Measurements from ENCODE around the gene TARS1.

The TARS1 gene

DNA sequence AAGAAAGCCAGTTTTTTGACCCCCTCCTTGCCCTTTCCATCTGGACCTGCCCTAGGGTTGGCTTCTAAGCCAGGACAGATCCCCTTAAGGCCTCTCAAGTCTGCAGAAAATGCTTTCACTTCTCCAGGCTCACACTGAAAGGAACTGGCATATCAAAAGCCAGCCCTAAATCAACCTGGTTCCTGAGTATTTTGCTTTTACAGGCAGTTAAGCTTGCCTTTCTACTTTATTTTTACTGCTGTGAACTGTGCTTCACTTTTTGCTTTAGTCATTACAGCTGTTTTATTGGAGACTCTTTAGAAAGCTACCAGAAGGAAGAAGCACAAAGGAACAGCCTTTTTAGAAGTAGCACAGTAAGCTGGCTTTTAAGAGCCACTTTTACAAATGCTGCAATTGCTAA, 5.0 kb downstream of the TARS1 start:
- TF ChIP-seq FOXM1 (IDR thresholded peaks at IDR 0.05; ENCODE audit: borderline replicate concordance) (no peak), CTBP1 (IDR thresholded peaks at IDR 0.05; ENCODE audit: borderline replicate concordance) (no peak), LEF1 (IDR thresholded peaks at IDR 0.05; ENCODE audit: borderline replicate concordance) (no peak), ZNF384 (IDR thresholded peaks at IDR 0.05) (no peak), TARDBP (IDR thresholded peaks at IDR 0.05) (no peak), FOXA1 (IDR thresholded peaks at IDR 0.05) (no peak), PKNOX1 (IDR thresholded peaks at IDR 0.05) (no peak), FOXK2 (IDR thresholded peaks at IDR 0.05) (no peak), BHLHE40 (IDR thresholded peaks at IDR 0.05; ENCODE audit: borderline replicate concordance) (no peak), NFRKB (IDR thresholded peaks at IDR 0.05) (no peak), L3MBTL2 (conservative IDR thresholded peaks at IDR 0.05) (no peak), ARNT (IDR thresholded peaks at IDR 0.05) (no peak), SP1 (IDR thresholded peaks at IDR 0.05) (no peak), HDGF (IDR thresholded peaks at IDR 0.05; ENCODE audit: borderline replicate concordance) (no peak), SUZ12 (IDR thresholded peaks at IDR 0.05) (no peak), ELF4 (IDR thresholded peaks at IDR 0.05) (no peak)
- ChIA-PET CTCF (no interaction called here), POLR2A (no interaction called here)
- DNase-seq (ENCODE audit: extremely low spot score) = no peak

GRCh38 chr5:33448118-33448517, 7.4 kb downstream of the TARS1 start:
- TF ChIP-seq ELF4 (IDR thresholded peaks at IDR 0.05) (no peak), ZNF384 (IDR thresholded peaks at IDR 0.05) (no peak), HDGF (IDR thresholded peaks at IDR 0.05; ENCODE audit: borderline replicate concordance) (no peak), SP1 (IDR thresholded peaks at IDR 0.05) (no peak), BHLHE40 (IDR thresholded peaks at IDR 0.05; ENCODE audit: borderline replicate concordance) (no peak), FOXK2 (IDR thresholded peaks at IDR 0.05) (no peak), NFRKB (IDR thresholded peaks at IDR 0.05) (no peak)
- DNase-seq (ENCODE audit: extremely low spot score) = no peak
- POLR2A ChIA-PET = no interaction called here
- CTCF ChIA-PET = no interaction called here

DNA sequence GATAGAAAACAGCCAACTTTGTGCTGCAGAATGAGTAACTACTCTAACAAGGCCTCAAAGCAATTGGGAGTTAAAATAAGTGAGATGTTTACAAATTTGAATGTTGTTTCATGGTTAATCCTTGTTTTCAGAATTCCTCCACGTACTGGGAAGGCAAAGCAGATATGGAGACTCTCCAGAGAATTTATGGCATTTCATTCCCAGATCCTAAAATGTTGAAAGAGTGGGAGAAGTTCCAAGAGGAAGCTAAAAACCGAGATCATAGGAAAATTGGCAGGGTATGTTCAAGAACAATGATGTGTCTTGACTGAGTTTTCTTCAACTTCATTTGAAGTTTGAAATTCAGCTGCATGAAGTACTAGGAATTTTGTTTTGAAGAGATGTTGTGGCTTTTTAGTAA, 16.4 kb downstream of the TARS1 start:
- POLR2A ChIA-PET = no interaction called here
- DNase-seq (ENCODE audit: extremely low spot score) = no peak
- CTCF ChIA-PET = no interaction called here
- TF ChIP-seq NFRKB (IDR thresholded peaks at IDR 0.05) = no peak
- no peak for TF ChIP-seq ZNF384 (IDR thresholded peaks at IDR 0.05)
- TF ChIP-seq FOXA1 (IDR thresholded peaks at IDR 0.05) = no peak
- no peak for TF ChIP-seq ELF4 (IDR thresholded peaks at IDR 0.05)
- TF ChIP-seq TARDBP (IDR thresholded peaks at IDR 0.05) = no peak
- TF ChIP-seq FOXK2 (IDR thresholded peaks at IDR 0.05) = no peak
- TF ChIP-seq BHLHE40 (IDR thresholded peaks at IDR 0.05; ENCODE audit: borderline replicate concordance) = no peak
- no peak for TF ChIP-seq LEF1 (IDR thresholded peaks at IDR 0.05; ENCODE audit: borderline replicate concordance)

DNA sequence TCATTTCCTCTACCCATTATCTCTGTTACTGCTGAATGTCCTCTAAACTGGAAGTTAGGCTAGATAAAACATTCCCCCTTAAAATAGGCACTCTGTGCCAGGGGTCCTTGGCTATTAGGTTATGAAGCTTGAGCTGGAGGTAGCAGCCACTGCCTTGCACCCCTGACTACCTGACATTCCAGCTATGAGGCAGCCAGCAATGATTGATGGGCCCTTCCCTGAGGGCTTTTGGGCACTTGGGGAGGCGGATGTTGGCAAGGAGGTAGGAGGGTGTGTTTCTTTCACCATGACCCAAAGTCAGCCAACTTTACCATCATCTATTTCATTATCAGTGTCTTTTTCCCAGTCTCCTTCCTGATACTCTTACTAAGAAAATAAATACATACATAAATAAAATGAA, 17.1 kb downstream of the TARS1 start:
- CTCF ChIA-PET = interaction anchor here (0.7 kb wide), 1 partner anchor 477 kb away, joined by 4 read pairs; no protein-coding TSS in a partner anchor
- POLR2A ChIA-PET = no interaction called here
- no peak for TF ChIP-seq ARNT (IDR thresholded peaks at IDR 0.05)
- no peak for TF ChIP-seq NFRKB (IDR thresholded peaks at IDR 0.05)
- no peak for TF ChIP-seq LEF1 (IDR thresholded peaks at IDR 0.05; ENCODE audit: borderline replicate concordance)
- TF ChIP-seq SUZ12 (IDR thresholded peaks at IDR 0.05) = no peak
- no peak for TF ChIP-seq CTBP1 (IDR thresholded peaks at IDR 0.05; ENCODE audit: borderline replicate concordance)
- no peak for TF ChIP-seq FOXA1 (IDR thresholded peaks at IDR 0.05)
- no peak for TF ChIP-seq L3MBTL2 (conservative IDR thresholded peaks at IDR 0.05)
- TF ChIP-seq ELF4 (IDR thresholded peaks at IDR 0.05) = no peak
- no peak for TF ChIP-seq FOXK2 (IDR thresholded peaks at IDR 0.05)
- no peak for TF ChIP-seq PKNOX1 (IDR thresholded peaks at IDR 0.05)
- TF ChIP-seq TARDBP (IDR thresholded peaks at IDR 0.05) = no peak
- TF ChIP-seq BHLHE40 (IDR thresholded peaks at IDR 0.05; ENCODE audit: borderline replicate concordance) = no peak
- no peak for TF ChIP-seq HDGF (IDR thresholded peaks at IDR 0.05; ENCODE audit: borderline replicate concordance)
- TF ChIP-seq FOXM1 (IDR thresholded peaks at IDR 0.05; ENCODE audit: borderline replicate concordance) = no peak
- no peak for TF ChIP-seq SP1 (IDR thresholded peaks at IDR 0.05)
- no peak for TF ChIP-seq ZNF384 (IDR thresholded peaks at IDR 0.05)
- DNase-seq (ENCODE audit: extremely low spot score) = no peak

DNA sequence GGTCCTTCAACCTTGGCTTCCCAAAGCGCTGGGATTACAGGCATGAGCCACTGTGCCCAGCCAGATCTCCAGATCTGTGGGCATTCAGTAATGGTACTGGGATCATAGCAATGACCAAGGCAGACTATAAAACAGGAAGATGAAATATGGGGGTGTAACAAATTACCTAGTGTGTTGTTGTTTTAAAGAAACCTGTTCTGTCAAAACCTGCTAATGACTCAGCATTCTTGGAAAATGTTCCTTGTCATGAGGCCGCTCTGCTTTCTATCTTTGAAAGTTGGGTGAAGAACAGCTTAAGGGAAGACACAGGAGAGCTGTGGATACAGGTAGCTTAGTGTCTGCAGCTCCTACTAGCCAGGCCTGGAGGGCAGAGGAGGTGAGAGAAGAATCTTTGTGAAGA, 19.4 kb downstream of the TARS1 start:
- no peak for DNase-seq (ENCODE audit: extremely low spot score)
- CTCF ChIA-PET = no interaction called here
- POLR2A ChIA-PET = no interaction called here
- no peak for TF ChIP-seq SUZ12 (IDR thresholded peaks at IDR 0.05)
- no peak for TF ChIP-seq NFRKB (IDR thresholded peaks at IDR 0.05)
- TF ChIP-seq FOXA1 (IDR thresholded peaks at IDR 0.05) = no peak
- no peak for TF ChIP-seq LEF1 (IDR thresholded peaks at IDR 0.05; ENCODE audit: borderline replicate concordance)
- no peak for TF ChIP-seq TARDBP (IDR thresholded peaks at IDR 0.05)
- TF ChIP-seq ZNF384 (IDR thresholded peaks at IDR 0.05) = no peak

- CTCF ChIA-PET = no interaction called here
Observed at GRCh38 chr5:33462456-33462855, 21.7 kb downstream of the TARS1 start.

More at GRCh38 chr5:33462456-33462855, 21.7 kb downstream of the TARS1 start:
- POLR2A ChIA-PET = no interaction called here
- no peak for DNase-seq (ENCODE audit: extremely low spot score)
- TF ChIP-seq LEF1 (IDR thresholded peaks at IDR 0.05; ENCODE audit: borderline replicate concordance) = no peak
- TF ChIP-seq TARDBP (IDR thresholded peaks at IDR 0.05) = no peak
- TF ChIP-seq PKNOX1 (IDR thresholded peaks at IDR 0.05) = no peak
- no peak for TF ChIP-seq HDGF (IDR thresholded peaks at IDR 0.05; ENCODE audit: borderline replicate concordance)
- TF ChIP-seq FOXK2 (IDR thresholded peaks at IDR 0.05) = no peak
- TF ChIP-seq SP1 (IDR thresholded peaks at IDR 0.05) = no peak
- TF ChIP-seq NFRKB (IDR thresholded peaks at IDR 0.05) = no peak
- no peak for TF ChIP-seq FOXA1 (IDR thresholded peaks at IDR 0.05)
- no peak for TF ChIP-seq CTBP1 (IDR thresholded peaks at IDR 0.05; ENCODE audit: borderline replicate concordance)
- no peak for TF ChIP-seq ZNF384 (IDR thresholded peaks at IDR 0.05)
- no peak for TF ChIP-seq SUZ12 (IDR thresholded peaks at IDR 0.05)
- TF ChIP-seq BHLHE40 (IDR thresholded peaks at IDR 0.05; ENCODE audit: borderline replicate concordance) = no peak
- TF ChIP-seq FOXM1 (IDR thresholded peaks at IDR 0.05; ENCODE audit: borderline replicate concordance) = no peak
- no peak for TF ChIP-seq ARNT (IDR thresholded peaks at IDR 0.05)
- no peak for TF ChIP-seq ELF4 (IDR thresholded peaks at IDR 0.05)
- TF ChIP-seq L3MBTL2 (conservative IDR thresholded peaks at IDR 0.05) = no peak
